Hepatocyte (in vitro differentiated cells): ENCODE measurements around the gene WDR31.

Experiments
- CTCF ChIP-seq: fragments of 200-600 bp; sonication (generic); IDR thresholded peaks from 2 replicates; pipeline ENCODE4 v1.5.1; 2016; ENCODE audit warnings: antibody characterized with exemption, mild to moderate bottlenecking; ENCODE audit not compliant: poor library complexity
- EZH2 ChIP-seq: fragments of 200-600 bp; sonication (generic); IDR thresholded peaks from 2 replicates; pipeline ENCODE4 v1.6.1; 2016; ENCODE audit warnings: antibody characterized with exemption, mild to moderate bottlenecking, borderline replicate concordance

- TF ChIP-seq EZH2 (no peak), CTCF (no peak)
Measured at GRCh38 chr9:113328045-113328782, 11.9 kb downstream of the WDR31 start.
